Endothelial cell of umbilical vein (primary cell): ENCODE measurements around the gene NUSAP1.

ENCODE experiments used
- EZH2 ChIP-seq: IDR thresholded peaks from 2 replicates; pipeline ENCODE4 v1.6.1; 2012; ENCODE audit warnings: borderline replicate concordance, low read depth, mild to moderate bottlenecking, moderate library complexity, low read length, inconsistent platforms; ENCODE audit not compliant: severe bottlenecking
- FOS ChIP-seq: IDR thresholded peaks from 2 replicates; pipeline ENCODE4 v1.6.1; 2011; ENCODE audit warnings: mild to moderate bottlenecking, low read length, moderate library complexity, borderline replicate concordance; ENCODE audit not compliant: insufficient read depth
- GATA2 ChIP-seq: IDR thresholded peaks from 2 replicates; pipeline ENCODE4 v1.7.0; 2011; ENCODE audit warnings: low read depth, mild to moderate bottlenecking, moderate library complexity, mixed read lengths, low read length; ENCODE audit not compliant: insufficient read length, insufficient read depth
- JUN ChIP-seq: IDR thresholded peaks from 2 replicates; pipeline ENCODE4 v1.6.1; 2011; ENCODE audit warnings: borderline replicate concordance, low read depth; ENCODE audit not compliant: insufficient read length, insufficient read depth
- MYC ChIP-seq: IDR thresholded peaks from one replicate; pipeline ENCODE4 v1.6.1; 2011; ENCODE audit warnings: mild to moderate bottlenecking, low read depth, low read length
- POLR2A ChIP-seq: IDR thresholded peaks from 2 replicates; pipeline ENCODE4 v1.6.1; 2012; ENCODE audit warnings: low read depth, mild to moderate bottlenecking, control low read depth, low read length
- POLR2AphosphoS5 ChIP-seq: IDR thresholded peaks from 2 replicates; pipeline ENCODE4 v1.6.1; 2012; ENCODE audit warnings: low read depth, mild to moderate bottlenecking, control low read depth, low read length, moderate library complexity; ENCODE audit not compliant: insufficient read depth
- TF ChIP-seq, protein P1 (sequence below): IDR thresholded peaks from 2 replicates; pipeline ENCODE4 v1.6.1; 2011; ENCODE audit not compliant: insufficient read depth, insufficient read length
- TF ChIP-seq, protein P2 (sequence below), 2 donors: IDR thresholded peaks; 1 replicate in 1 of 2; 2 replicates in 1 of 2; pipeline ENCODE4 v1.5.1; 2011; ENCODE audit warnings: low read length in 2 of 2, mild to moderate bottlenecking in 2 of 2, moderate library complexity in 2 of 2, control low read depth in 1 of 2, inconsistent platforms in 1 of 2, low read depth in 1 of 2; ENCODE audit not compliant: insufficient read depth in 1 of 2; ENCODE audit errors: extremely low read depth in 1 of 2

DNA sequence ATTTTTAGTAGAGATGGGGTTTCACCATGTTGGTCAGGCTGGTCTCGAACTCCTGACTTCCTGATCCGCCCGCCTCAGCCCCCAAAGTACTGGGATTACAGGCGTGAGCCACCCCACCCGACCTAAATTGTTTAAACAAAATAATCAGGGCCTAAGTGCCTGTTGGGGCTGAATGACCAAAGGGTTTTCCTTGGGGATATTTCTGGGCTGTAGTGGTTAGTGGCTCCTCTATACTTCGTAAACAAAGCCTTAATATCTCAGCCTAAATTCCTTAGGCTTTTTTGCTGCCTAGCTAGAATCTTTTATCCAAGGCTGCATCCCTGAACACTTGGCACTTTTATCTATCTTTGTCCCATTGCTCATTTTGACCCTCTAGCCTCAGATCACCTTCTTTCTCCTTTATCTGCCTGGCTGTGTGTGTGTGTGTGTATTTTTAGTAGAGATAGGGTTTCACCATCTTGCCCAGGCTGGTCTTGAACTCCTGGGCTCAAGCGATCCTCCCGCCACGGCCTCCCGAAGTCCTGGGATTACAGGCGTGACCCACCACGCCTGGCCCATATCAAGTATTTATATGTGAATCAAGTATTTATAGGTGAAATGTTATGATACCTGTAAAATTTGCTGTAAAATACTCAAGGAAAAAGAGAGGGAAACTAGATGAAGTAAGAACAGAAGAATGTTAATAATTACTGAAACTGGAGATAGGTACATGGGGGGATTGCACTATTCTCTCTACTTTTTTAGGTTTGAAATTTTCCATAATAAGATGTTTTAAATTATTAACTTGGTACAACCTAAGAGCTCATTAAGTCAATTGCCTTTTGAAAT, 1.8 kb downstream of the NUSAP1 start:
- TF ChIP-seq, protein P1, sequence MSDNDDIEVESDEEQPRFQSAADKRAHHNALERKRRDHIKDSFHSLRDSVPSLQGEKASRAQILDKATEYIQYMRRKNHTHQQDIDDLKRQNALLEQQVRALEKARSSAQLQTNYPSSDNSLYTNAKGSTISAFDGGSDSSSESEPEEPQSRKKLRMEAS: no peak
- TF ChIP-seq POLR2AphosphoS5 (no peak), POLR2A (no peak), MYC (no peak), EZH2 (no peak), JUN (no peak), FOS (no peak), GATA2 (no peak)
- TF ChIP-seq, protein P2, sequence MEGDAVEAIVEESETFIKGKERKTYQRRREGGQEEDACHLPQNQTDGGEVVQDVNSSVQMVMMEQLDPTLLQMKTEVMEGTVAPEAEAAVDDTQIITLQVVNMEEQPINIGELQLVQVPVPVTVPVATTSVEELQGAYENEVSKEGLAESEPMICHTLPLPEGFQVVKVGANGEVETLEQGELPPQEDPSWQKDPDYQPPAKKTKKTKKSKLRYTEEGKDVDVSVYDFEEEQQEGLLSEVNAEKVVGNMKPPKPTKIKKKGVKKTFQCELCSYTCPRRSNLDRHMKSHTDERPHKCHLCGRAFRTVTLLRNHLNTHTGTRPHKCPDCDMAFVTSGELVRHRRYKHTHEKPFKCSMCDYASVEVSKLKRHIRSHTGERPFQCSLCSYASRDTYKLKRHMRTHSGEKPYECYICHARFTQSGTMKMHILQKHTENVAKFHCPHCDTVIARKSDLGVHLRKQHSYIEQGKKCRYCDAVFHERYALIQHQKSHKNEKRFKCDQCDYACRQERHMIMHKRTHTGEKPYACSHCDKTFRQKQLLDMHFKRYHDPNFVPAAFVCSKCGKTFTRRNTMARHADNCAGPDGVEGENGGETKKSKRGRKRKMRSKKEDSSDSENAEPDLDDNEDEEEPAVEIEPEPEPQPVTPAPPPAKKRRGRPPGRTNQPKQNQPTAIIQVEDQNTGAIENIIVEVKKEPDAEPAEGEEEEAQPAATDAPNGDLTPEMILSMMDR (IDR thresholded peaks at IDR 0.05; ENCODE audit: extremely low read depth in 1 of 2, insufficient read depth in 1 of 2, low read depth in 1 of 2, low read length in 2 of 2): no peak
